WTC11 (cell line): ENCODE data around the gene PIK3C2G.

Experiments used
- CREB1 ChIP-seq: sonication (generic); formaldehyde crosslinking; IDR thresholded peaks from 2 replicates; pipeline ENCODE4 v1.8.0; 2023; ENCODE audit warnings: mild to moderate bottlenecking, missing genetic modification reagents
- CTCF ChIP-seq: fragments of 200-600 bp; IDR thresholded peaks from 2 replicates; pipeline ENCODE4 v1.8.0; 2022; ENCODE audit warnings: antibody characterized with exemption
- E2F1 ChIP-seq: sonication (generic); formaldehyde crosslinking; IDR thresholded peaks from 2 replicates; pipeline ENCODE4 v1.8.0; 2022; ENCODE audit warnings: mild to moderate bottlenecking, missing genetic modification reagents
- JUN ChIP-seq: sonication (generic); formaldehyde crosslinking; IDR thresholded peaks from 2 replicates; pipeline ENCODE4 v1.8.0; 2023; ENCODE audit warnings: mild to moderate bottlenecking, missing genetic modification reagents
- NFYB ChIP-seq: sonication (generic); formaldehyde crosslinking; conservative IDR thresholded peaks from 2 replicates; pipeline ENCODE4 v1.8.0; 2022; ENCODE audit warnings: low read depth, missing genetic modification reagents
- SP1 ChIP-seq: sonication (generic); formaldehyde crosslinking; conservative IDR thresholded peaks from 2 replicates; pipeline ENCODE4 v1.8.1; 2022; ENCODE audit warnings: missing genetic modification reagents
- TEAD1 ChIP-seq: sonication (generic); formaldehyde crosslinking; IDR thresholded peaks from 2 replicates; pipeline ENCODE4 v1.8.0; 2022; ENCODE audit warnings: mild to moderate bottlenecking, missing genetic modification reagents
- TEAD4 ChIP-seq: sonication (generic); formaldehyde crosslinking; IDR thresholded peaks from 2 replicates; pipeline ENCODE4 v1.8.0; 2022; ENCODE audit warnings: mild to moderate bottlenecking, missing genetic modification reagents
- USF2 ChIP-seq: sonication (generic); formaldehyde crosslinking; IDR thresholded peaks from 2 replicates; pipeline ENCODE4 v1.8.1; 2023; ENCODE audit warnings: mild to moderate bottlenecking, missing genetic modification reagents, moderate library complexity
- ZNF138 ChIP-seq: sonication (generic); formaldehyde crosslinking; conservative IDR thresholded peaks from 2 replicates; pipeline ENCODE4 v1.8.1; 2022; ENCODE audit warnings: mild to moderate bottlenecking, moderate library complexity, missing genetic modification reagents

GRCh38 chr12:18676141-18676540 is 414.8 kb downstream of the PIK3C2G start:
- TF ChIP-seq CTCF: no peak
- TF ChIP-seq TEAD1 (CRISPR knock-in tag): no peak
- no peak for TF ChIP-seq E2F1 (CRISPR knock-in tag)
- no peak for TF ChIP-seq JUN (CRISPR knock-in tag)
- no peak for TF ChIP-seq TEAD4 (CRISPR knock-in tag)
- no peak for TF ChIP-seq NFYB (CRISPR knock-in tag)
- no peak for TF ChIP-seq ZNF138 (CRISPR knock-in tag)
- no peak for TF ChIP-seq SP1 (CRISPR knock-in tag)
- no peak for TF ChIP-seq USF2 (CRISPR knock-in tag)
- TF ChIP-seq CREB1 (CRISPR knock-in tag): no peak
